HepG2 (cell line): ENCODE data around the gene MRPS31. TPM values are rescaled to one million over a fixed set of nuclear protein-coding genes. Genes with fewer than 3 reads are reported as not detected.
A peak's percentile ranks its signal among the peaks of the same experiment; 100 is the strongest.

Source experiments
- ARHGAP35 ChIP-seq: sonication (generic); formaldehyde crosslinking; IDR thresholded peaks from 2 replicates; pipeline ENCODE4 v1.9.0; 2022; ENCODE audit warnings: mild to moderate bottlenecking, inconsistent platforms, moderate library complexity, missing genetic modification reagents, borderline replicate concordance
- FIP1L1 ChIP-seq: fragments of 200-400 bp; formaldehyde crosslinking; IDR thresholded peaks from 2 replicates; pipeline ENCODE4 v1.6.1; 2018; ENCODE audit warnings: low read depth, mild to moderate bottlenecking, low read length, moderate library complexity, borderline replicate concordance; ENCODE audit not compliant: insufficient read depth
- GATA4 ChIP-seq: sonication (generic); IDR thresholded peaks from 2 replicates; pipeline ENCODE4 v1.6.1; 2016; ENCODE audit warnings: antibody characterized with exemption, low read depth, borderline replicate concordance
- ISL2 ChIP-seq: sonication (generic); formaldehyde crosslinking; IDR thresholded peaks from 2 replicates; pipeline ENCODE4 v1.5.0; 2020; ENCODE audit warnings: missing genetic modification reagents
- KAT7 ChIP-seq: IDR thresholded peaks from 2 replicates; pipeline ENCODE4 v1.6.1; 2018; ENCODE audit warnings: borderline replicate concordance, missing compliant biosample characterization
- MAFK ChIP-seq, 2 experiments: IDR thresholded peaks in 1 of 2; conservative IDR thresholded peaks in 1 of 2; 2 replicates each; pipeline ENCODE4 v1.6.1; 2011; ENCODE audit warnings: improper control_type of control experiment in 2 of 2, low read length in 2 of 2
- PHB2 ChIP-seq: fragments of 450-650 bp; IDR thresholded peaks from 2 replicates; pipeline ENCODE4 v1.6.1; 2018; ENCODE audit not compliant: partially characterized antibody
- PPARG ChIP-seq: conservative IDR thresholded peaks from 2 replicates; pipeline ENCODE4 v1.6.1; 2016; ENCODE audit warnings: missing biosample characterization, missing genetic modification reagents
- SKI ChIP-seq: fragments of 450-650 bp; IDR thresholded peaks from one replicate; pipeline ENCODE4 v1.6.1; 2018; ENCODE audit warnings: mild to moderate bottlenecking; ENCODE audit not compliant: partially characterized antibody
- SMARCE1 ChIP-seq: fragments of 450-650 bp; IDR thresholded peaks from 2 replicates; pipeline ENCODE4 v1.6.1; 2017; ENCODE audit warnings: borderline replicate concordance
- SNRNP70 ChIP-seq: fragments of 200-400 bp; formaldehyde crosslinking; IDR thresholded peaks from 2 replicates; pipeline ENCODE4 v1.6.1; 2017; ENCODE audit warnings: mild to moderate bottlenecking, low read depth, low read length, moderate library complexity
- SOX5 ChIP-seq: IDR thresholded peaks from 2 replicates; pipeline ENCODE4 v1.6.1; 2016; ENCODE audit warnings: borderline replicate concordance
- ZC3H4 ChIP-seq: sonication (generic); formaldehyde crosslinking; IDR thresholded peaks from 2 replicates; pipeline ENCODE4 v1.4.0; 2020; ENCODE audit warnings: missing genetic modification reagents, borderline replicate concordance
- ZFP36L1 ChIP-seq: sonication (generic); formaldehyde crosslinking; IDR thresholded peaks from 2 replicates; pipeline ENCODE4 v1.8.0; 2022; ENCODE audit warnings: mild to moderate bottlenecking, missing genetic modification reagents, moderate library complexity
- ZMYM3 ChIP-seq: sonication (generic); formaldehyde crosslinking; IDR thresholded peaks from 2 replicates; pipeline ENCODE4 v1.5.1; 2020; ENCODE audit warnings: mild to moderate bottlenecking, missing genetic modification reagents
- ZNF383 ChIP-seq: sonication (generic); formaldehyde crosslinking; IDR thresholded peaks from 2 replicates; pipeline ENCODE4 v1.4.0; 2020; ENCODE audit warnings: missing genetic modification reagents, mild to moderate bottlenecking, borderline replicate concordance
- ZNF430 ChIP-seq: sonication (generic); formaldehyde crosslinking; IDR thresholded peaks from 2 replicates; pipeline ENCODE4 v1.9.0; 2021; ENCODE audit warnings: mild to moderate bottlenecking, missing genetic modification reagents
- ZSCAN29 ChIP-seq: sonication (generic); formaldehyde crosslinking; conservative IDR thresholded peaks from 2 replicates; pipeline ENCODE4 v1.4.0; 2020; ENCODE audit warnings: mild to moderate bottlenecking, missing genetic modification reagents
- polyA plus RNA-seq, 8 experiments: library from polyadenylated mRNA; depleted of rRNA in 3 of 8; stranded (reverse) in 7 of 8; unstranded in 1 of 8; fragments of >200 nt; fragmentation: Illumina TruSeq in 4 of 8; extraction: Trizol in 4 of 8; gene quantifications; 2 replicates each; pipeline versions ENCODE4 v1.2.1 to v1.2.3, GENCODE V29; 2011 to 2016; ENCODE audit warnings: low read depth in 4 of 8, missing spikeins in 1 of 8, mixed read lengths in 1 of 8; ENCODE audit not compliant: insufficient read depth in 1 of 8
- total RNA-seq, 5 experiments: library from RNA; depleted of rRNA; stranded (reverse); fragments of >200 nt; fragmentation: Illumina TruSeq; extraction: Trizol; gene quantifications; 2 replicates each; pipeline ENCODE4 v1.2.3, GENCODE V29; 2016; ENCODE audit warnings: low read depth in 1 of 5
- TF ChIP-seq, protein P1 (sequence below): sonication (generic); formaldehyde crosslinking; IDR thresholded peaks from 2 replicates; pipeline ENCODE4 v1.8.1; 2023; ENCODE audit warnings: mild to moderate bottlenecking, moderate library complexity, missing genetic modification reagents
- TF ChIP-seq, protein P2 (sequence below): IDR thresholded peaks from 2 replicates; pipeline ENCODE4 v1.6.1; 2016; ENCODE audit warnings: missing genetic modification reagents, missing compliant biosample characterization
- TF ChIP-seq, protein P3 (sequence below), 2 experiments: IDR thresholded peaks; 2 replicates each; pipeline ENCODE4 v1.6.1; 2011 to 2012; ENCODE audit warnings: low read length in 2 of 2, borderline replicate concordance in 1 of 2, low read depth in 1 of 2, mild to moderate bottlenecking in 1 of 2, moderate library complexity in 1 of 2
- TF ChIP-seq, protein P4 (sequence below): sonication (generic); formaldehyde crosslinking; IDR thresholded peaks from 2 replicates; pipeline ENCODE4 v1.5.1; 2020; ENCODE audit warnings: missing genetic modification reagents, mild to moderate bottlenecking, borderline replicate concordance

Gene MRPS31
- total and polyA plus RNA-seq, 2 of the 13 experiments (the other 11 are each of a cell fraction or from before 2014, with no cell fraction given), result 23.7 to 34.1 TPM

DNA sequence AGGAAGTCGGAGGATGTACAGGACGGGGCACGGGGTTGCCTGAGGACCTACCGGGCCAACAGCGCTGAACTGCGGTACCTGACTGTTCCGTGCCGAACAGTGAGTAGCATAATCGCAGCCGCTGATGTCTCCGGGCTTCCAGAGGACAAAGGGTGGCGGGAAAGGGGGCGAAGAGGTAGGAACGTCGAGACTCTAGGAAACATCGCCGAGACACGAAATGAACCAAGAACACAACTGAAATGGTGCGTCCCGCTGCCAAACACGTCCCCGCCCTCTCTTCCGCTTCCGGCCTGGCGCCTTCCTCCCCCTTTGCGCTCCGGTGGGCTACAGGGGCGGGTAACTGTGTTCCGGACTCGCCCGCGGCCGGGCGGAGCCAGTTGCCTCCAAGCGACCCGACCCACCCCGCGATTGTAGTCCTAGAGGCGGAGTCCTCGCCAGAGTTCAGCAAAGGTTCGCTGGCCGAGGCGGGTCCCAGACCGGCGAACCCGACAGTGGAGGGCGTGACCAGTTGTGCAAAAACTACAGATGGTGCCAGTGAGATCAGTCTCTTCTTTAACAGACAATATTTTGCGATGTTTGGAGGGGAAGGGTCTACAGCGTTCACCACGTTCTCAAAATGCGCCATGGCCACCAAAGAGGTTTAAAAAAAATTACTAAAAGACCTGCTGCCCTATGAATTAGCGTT lies at the start of gene MRPS31 (continued):
- TF ChIP-seq, protein P1, sequence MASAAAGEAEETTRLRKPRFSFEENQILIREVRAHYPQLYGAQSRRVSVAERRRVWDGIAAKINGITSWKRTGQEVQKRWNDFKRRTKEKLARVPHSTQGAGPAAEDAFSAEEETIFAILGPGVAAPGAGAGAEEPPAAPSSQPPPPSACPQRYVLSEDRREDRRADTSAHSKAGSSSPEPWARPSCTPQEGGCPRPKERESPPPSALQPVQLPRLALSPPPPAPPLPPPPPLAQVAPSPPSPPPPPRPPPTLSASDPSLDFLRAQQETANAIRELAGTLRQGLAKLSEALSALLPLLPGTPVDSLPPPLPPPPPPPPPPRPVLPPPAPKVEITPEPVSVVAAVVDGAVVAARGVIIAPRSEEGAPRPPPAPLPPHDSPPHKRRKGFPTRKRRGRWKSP (CRISPR knock-in tag), result peak; percentile 82
- TF ChIP-seq FIP1L1 (0 out of 2 replicates have a peak, but pooled peaks have one; percentile 79), PHB2 (no peak), MAFK (conservative IDR thresholded peaks at IDR 0.05 in 1 of 2, IDR thresholded peaks at IDR 0.05 in 1 of 2; ENCODE audit: low read length in 2 of 2) (peak in 1 of 2 experiments; percentile 4; a peak in 1 of 4 replicates), ZNF383 (CRISPR knock-in tag) (peak; percentile 88; the same call in 1 of the 2 replicates), PPARG (CRISPR knock-in tag) (peak; percentile 69), ZMYM3 (peak; percentile 87), SKI (peak; percentile 89), ISL2 (CRISPR knock-in tag) (peak; percentile 89), ZSCAN29 (no peak), ZFP36L1 (CRISPR knock-in tag) (0 out of 2 replicates have a peak, but pooled peaks have one; percentile 63), SMARCE1 (no peak), SNRNP70 (no peak), KAT7 (CRISPR knock-in tag) (peak; percentile 100), SOX5 (CRISPR knock-in tag) (peak; percentile 73), ZNF430 (CRISPR knock-in tag) (peak; percentile 93), ARHGAP35 (peak; percentile 93), GATA4 (peak; percentile 72), ZC3H4 (peak; percentile 59; the same call in 1 of the 2 replicates)
- TF ChIP-seq, protein P2, sequence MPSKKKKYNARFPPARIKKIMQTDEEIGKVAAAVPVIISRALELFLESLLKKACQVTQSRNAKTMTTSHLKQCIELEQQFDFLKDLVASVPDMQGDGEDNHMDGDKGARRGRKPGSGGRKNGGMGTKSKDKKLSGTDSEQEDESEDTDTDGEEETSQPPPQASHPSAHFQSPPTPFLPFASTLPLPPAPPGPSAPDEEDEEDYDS, result peak; percentile 83
- TF ChIP-seq, protein P3, sequence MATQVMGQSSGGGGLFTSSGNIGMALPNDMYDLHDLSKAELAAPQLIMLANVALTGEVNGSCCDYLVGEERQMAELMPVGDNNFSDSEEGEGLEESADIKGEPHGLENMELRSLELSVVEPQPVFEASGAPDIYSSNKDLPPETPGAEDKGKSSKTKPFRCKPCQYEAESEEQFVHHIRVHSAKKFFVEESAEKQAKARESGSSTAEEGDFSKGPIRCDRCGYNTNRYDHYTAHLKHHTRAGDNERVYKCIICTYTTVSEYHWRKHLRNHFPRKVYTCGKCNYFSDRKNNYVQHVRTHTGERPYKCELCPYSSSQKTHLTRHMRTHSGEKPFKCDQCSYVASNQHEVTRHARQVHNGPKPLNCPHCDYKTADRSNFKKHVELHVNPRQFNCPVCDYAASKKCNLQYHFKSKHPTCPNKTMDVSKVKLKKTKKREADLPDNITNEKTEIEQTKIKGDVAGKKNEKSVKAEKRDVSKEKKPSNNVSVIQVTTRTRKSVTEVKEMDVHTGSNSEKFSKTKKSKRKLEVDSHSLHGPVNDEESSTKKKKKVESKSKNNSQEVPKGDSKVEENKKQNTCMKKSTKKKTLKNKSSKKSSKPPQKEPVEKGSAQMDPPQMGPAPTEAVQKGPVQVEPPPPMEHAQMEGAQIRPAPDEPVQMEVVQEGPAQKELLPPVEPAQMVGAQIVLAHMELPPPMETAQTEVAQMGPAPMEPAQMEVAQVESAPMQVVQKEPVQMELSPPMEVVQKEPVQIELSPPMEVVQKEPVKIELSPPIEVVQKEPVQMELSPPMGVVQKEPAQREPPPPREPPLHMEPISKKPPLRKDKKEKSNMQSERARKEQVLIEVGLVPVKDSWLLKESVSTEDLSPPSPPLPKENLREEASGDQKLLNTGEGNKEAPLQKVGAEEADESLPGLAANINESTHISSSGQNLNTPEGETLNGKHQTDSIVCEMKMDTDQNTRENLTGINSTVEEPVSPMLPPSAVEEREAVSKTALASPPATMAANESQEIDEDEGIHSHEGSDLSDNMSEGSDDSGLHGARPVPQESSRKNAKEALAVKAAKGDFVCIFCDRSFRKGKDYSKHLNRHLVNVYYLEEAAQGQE (IDR thresholded peaks at IDR 0.05; ENCODE audit: borderline replicate concordance in 1 of 2, low read depth in 1 of 2, low read length in 2 of 2), result peak in 1 of 2 experiments; percentile 60; a peak in 3 of 4 replicates
- TF ChIP-seq, protein P4, sequence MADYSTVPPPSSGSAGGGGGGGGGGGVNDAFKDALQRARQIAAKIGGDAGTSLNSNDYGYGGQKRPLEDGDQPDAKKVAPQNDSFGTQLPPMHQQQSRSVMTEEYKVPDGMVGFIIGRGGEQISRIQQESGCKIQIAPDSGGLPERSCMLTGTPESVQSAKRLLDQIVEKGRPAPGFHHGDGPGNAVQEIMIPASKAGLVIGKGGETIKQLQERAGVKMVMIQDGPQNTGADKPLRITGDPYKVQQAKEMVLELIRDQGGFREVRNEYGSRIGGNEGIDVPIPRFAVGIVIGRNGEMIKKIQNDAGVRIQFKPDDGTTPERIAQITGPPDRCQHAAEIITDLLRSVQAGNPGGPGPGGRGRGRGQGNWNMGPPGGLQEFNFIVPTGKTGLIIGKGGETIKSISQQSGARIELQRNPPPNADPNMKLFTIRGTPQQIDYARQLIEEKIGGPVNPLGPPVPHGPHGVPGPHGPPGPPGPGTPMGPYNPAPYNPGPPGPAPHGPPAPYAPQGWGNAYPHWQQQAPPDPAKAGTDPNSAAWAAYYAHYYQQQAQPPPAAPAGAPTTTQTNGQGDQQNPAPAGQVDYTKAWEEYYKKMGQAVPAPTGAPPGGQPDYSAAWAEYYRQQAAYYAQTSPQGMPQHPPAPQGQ (CRISPR knock-in tag), result no peak
